GM15510 (cell line): ENCODE data around the gene GAB2.

ENCODE experiments used
- POLR2A ChIP-seq: IDR thresholded peaks from 3 replicates; pipeline ENCODE4 v1.6.1; 2011; ENCODE audit warnings: borderline replicate concordance; ENCODE audit not compliant: insufficient read length; ENCODE audit errors: extremely low read depth

GAB2 gene

GRCh38 chr11:78255919-78256318 lies 161.7 kb downstream of the GAB2 start:
- no peak for TF ChIP-seq POLR2A

GRCh38 chr11:78254268-78254667 lies 163.4 kb downstream of the GAB2 start:
- TF ChIP-seq POLR2A: no peak

DNA sequence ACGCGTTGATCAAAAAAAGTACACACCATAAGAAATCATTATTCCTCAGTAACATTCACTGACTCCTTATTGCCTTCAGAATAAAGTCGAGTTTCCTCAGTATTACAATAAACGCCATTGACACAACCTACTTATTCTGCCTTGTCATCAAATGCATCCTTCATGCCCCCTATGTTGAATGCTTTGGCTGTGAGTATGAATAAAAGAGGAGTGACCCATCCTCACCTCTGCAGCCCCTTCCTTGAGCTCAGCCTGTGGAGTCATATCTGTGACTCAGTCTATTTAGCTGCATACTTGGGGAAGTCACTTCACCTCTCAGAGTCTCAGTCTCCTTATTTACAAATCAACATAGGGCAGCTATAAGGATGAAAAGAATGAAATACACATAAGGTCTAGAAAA lies 163.8 kb downstream of the GAB2 start:
- TF ChIP-seq POLR2A: no peak

DNA sequence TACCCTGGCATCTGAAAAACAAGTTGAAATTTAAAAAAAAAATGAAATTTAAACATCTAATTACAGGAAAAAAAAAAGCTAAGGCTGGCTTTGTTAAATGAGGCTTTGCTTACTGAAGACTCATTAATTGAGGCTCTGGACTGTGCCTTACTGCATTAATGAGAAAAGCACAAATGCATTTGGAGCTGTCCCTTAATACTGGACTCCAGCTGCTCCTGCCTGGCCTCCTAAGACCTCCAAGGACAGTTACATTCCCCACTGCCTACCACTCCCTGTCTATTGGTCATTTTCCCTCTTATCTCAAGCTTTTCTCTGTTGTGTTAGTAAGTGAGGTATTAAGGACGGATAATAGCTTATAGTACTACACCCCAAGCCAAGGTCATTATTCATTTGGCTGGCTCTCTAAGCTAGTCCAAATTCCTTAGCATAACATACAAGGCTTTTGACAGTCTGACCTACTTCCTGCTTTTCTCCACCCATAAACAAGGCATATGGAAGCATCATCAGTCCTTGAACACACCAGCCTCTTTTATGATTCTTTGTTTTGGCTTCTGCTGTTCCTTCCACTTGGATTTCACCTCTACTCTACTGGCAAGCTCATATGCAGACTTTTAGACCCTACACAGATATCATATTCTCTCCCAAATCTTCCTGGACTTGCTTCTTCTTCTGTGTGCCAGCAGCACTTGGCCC lies 166.4 kb downstream of the GAB2 start:
- no peak for TF ChIP-seq POLR2A

- no peak for TF ChIP-seq POLR2A
These were observed 167.5 kb downstream of the GAB2 start for GRCh38 chr11:78250099-78250498.

- TF ChIP-seq POLR2A: no peak
These were observed 168.7 kb downstream of the GAB2 start for GRCh38 chr11:78248903-78249302.

- no peak for TF ChIP-seq POLR2A
These were observed 169.4 kb downstream of the GAB2 start for GRCh38 chr11:78248191-78248590.

DNA sequence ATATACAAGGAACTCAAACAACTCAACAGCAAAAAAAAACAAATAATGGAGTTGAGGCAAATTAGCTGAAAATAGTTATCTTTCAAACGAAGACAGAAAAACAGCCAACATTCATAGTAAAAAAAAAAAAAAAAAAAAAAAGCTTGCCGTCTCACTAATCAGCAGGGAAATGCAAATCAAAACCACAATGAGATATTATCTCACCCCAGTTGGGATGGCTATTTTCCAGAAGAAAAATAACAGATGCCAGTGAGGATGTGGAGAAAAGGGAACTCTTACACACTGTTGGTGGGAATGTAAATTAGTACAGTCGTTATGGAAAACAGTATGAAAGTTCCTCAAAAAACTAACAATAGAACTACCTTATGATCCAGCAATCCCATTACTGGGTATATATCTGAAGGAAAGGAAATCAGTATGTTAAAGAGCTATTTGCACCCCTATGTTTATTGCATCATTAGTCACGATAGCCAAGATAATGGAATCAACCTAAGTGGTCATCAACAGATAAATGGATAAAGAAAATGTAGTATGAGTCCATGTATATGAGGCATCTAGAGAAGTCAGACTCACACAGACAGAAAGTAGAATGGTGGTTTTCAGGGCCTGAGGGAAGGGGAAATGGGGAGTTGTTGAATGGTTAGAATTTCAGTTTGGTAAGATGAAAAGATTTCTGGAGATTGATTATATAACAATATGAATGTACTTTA lies 172.9 kb downstream of the GAB2 start:
- no peak for TF ChIP-seq POLR2A

- TF ChIP-seq POLR2A: no peak
These were observed 173.5 kb downstream of the GAB2 start for GRCh38 chr11:78244080-78244479.

- no peak for TF ChIP-seq POLR2A
These were observed 176.1 kb downstream of the GAB2 start for GRCh38 chr11:78241475-78241874.

GRCh38 chr11:78239781-78240180 lies 177.8 kb downstream of the GAB2 start:
- no peak for TF ChIP-seq POLR2A

GRCh38 chr11:78237293-78238046 lies 180.2 kb downstream of the GAB2 start:
- no peak for TF ChIP-seq POLR2A

DNA sequence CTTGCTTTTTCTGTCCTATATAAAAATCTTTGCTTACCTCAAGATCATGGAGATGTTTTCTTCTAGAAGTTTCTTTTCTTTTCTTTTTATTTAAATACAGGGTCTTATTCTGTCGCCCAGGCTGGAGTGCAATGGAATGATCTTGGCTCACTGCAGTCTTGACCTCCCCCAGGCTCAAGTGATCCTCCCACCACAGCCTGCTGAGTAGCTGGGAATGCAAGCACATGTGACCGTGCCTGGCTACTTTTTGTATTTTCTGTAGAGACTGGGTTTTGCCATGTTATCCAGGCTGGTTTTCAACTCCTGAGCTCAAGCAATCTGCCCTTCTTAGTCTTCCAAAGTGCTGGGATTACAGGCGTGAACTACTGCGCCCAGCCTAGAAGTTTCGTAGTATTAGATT lies 183.6 kb downstream of the GAB2 start:
- TF ChIP-seq POLR2A: no peak

- TF ChIP-seq POLR2A: no peak
These were observed 185.6 kb downstream of the GAB2 start for GRCh38 chr11:78231962-78232501.

DNA sequence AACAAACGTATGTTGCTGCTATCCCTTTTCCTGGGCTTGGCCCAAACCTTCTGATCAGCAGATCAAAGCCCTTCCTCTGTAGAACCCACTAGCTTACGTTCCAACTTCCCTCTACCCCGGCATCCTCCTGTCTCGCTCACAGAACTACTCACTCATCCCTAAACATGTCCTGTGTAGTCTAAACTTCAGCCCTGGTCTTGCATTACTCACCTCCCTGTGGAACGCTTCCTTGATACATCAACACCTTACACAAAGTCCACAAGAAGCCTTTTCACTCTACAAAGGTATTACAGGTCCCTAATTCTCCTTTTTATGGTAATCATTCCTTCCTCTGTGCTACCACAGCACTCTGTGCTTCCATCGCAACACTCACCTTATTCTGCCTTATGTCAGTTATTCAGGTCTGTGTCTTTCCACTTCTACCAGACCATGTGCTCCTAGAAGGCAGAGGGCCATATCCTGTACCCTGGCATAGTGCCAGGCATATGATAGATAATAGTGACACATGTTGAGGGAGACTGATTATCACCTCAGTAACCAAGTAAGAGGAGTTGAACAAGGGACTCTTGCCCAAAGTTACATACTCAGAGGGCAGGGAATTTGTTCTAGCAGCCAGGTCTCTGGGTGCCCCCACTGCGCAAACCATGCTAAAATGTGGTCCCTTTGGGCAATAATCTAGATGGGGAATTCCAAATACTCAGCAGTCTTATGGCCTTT lies 187.3 kb downstream of the GAB2 start:
- TF ChIP-seq POLR2A: no peak
